Activated naive CD4-positive, alpha-beta T cell (primary cell): ENCODE results near the gene CLEC16A.

Experiments used
- DNase-seq, 4 experiments: peaks; one replicate each; lab custom pipeline; 2025; lab: John Stamatoyannopoulos, UW

Gene CLEC16A, protein sequence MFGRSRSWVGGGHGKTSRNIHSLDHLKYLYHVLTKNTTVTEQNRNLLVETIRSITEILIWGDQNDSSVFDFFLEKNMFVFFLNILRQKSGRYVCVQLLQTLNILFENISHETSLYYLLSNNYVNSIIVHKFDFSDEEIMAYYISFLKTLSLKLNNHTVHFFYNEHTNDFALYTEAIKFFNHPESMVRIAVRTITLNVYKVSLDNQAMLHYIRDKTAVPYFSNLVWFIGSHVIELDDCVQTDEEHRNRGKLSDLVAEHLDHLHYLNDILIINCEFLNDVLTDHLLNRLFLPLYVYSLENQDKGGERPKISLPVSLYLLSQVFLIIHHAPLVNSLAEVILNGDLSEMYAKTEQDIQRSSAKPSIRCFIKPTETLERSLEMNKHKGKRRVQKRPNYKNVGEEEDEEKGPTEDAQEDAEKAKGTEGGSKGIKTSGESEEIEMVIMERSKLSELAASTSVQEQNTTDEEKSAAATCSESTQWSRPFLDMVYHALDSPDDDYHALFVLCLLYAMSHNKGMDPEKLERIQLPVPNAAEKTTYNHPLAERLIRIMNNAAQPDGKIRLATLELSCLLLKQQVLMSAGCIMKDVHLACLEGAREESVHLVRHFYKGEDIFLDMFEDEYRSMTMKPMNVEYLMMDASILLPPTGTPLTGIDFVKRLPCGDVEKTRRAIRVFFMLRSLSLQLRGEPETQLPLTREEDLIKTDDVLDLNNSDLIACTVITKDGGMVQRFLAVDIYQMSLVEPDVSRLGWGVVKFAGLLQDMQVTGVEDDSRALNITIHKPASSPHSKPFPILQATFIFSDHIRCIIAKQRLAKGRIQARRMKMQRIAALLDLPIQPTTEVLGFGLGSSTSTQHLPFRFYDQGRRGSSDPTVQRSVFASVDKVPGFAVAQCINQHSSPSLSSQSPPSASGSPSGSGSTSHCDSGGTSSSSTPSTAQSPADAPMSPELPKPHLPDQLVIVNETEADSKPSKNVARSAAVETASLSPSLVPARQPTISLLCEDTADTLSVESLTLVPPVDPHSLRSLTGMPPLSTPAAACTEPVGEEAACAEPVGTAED

DNA sequence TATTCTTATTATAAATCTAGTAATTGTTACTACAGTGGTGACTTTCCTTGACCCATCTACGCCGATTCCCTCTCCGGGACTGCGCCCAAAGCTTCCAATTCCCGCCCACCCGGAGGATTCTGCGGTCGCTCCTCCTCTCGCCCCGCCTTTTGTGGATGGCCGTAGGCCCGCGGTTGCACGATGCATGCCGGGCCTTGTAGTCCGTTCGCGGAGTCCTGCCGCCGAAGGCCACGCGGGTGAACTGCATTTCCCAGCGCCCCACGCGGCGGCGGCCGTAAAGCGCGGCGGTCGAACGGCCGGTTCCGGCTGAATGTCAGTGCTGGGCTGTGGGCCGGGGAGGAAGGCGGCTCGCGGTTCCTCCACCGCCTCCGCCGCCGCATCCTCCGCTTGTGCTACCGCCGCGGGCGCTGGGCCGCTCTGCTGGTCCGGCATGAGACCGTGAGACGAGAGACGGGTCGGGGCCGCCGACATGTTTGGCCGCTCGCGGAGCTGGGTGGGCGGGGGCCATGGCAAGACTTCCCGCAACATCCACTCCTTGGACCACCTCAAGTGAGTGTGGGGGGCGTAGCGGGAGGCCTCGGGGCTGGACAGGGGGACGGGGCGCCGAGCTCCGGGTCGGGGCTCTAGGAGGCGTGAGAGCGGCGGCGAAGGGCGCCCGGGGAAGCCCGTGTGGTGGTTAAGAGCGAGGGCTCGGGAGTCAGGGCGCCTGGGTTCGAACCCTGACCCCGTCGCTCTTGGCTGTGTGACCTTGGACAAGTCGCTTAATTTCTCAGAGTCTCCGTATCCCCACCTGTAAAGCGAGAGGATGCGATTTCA is at the start of gene CLEC16A:
TSS of gene CLEC16A (plus strand) at position 316 of the 816 bp plus-strand sequence. CDS start at position 470, 154 bp downstream.
- DNase-seq, result peak; percentile 83 to 94 (median 89)

DNA sequence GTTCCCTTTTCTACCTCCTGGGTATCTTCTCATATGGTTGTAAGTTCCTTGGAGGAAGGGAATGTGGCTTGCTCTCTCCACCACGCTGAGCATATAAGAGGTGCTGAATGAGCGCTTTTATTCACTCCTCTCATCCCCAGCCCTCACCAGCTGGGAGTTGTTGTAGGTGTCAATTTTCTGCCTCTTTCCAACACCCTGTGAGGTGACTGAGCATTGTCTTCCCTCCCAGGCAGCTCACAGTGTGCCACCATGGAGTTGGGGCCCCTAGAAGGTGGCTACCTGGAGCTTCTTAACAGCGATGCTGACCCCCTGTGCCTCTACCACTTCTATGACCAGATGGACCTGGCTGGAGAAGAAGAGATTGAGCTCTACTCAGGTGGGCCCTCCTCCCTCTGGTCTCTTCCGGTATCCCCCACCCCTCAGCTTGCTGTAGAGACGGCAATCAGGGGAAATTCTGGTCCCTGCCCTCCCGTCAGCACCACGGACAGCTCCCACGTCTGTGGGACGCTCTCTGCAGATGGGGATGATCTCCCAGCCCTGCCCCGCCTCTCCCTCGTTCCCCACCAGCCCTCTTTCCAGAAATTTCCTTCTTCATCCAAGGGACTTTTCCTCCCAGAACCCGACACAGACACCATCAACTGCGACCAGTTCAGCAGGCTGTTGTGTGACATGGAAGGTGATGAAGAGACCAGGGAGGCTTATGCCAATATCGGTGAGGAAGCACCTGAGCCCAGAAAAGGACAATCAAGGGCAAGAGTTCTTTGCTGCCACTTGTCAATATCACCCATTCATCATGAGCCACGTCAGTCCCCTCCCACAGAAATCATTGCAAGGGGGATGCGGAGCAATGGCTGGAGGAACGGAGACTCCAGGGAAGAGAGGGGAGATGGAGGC is 49.1 kb upstream of the CLEC16A start:
- no peak for DNase-seq

DNA sequence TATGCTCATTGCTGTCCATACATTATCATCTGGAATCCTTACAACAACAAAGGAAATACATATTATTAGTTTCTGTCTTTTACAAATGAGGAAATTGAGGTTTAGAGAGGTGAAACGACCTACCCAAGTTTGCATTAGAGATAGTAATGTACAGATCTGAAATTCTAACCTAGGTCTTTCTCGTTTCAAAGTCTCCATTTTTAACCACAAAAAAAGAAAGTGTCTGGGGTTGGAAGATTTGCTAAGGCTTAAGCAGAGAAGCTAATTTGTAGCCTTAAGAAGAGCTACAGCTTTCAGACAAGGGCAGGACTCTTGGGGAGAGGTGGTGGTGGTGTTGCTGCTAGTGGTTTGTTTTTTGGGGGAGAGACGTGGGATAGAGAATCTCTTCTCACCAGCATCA is 48.2 kb upstream of the CLEC16A start:
- no peak for DNase-seq

DNA sequence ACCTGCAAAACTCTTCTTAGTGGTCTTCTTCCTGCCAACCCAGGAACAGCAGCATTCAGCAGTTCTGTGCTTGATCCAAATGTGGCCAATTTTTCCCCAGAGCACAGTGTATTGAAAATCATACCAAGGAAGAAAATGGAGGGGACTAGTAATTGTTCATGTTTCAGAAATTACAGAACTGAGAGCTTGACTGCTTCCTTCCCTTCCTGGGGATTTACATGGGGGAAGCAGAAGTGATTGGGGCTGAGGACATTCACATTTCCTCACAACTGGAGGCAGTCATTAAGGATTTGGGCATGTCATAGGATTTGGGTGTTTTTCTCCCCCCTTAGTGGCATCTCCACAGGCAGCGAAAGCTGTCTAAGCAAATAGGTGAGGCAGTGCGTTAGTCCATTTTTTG is 47.6 kb upstream of the CLEC16A start:
- DNase-seq, result no peak

DNA sequence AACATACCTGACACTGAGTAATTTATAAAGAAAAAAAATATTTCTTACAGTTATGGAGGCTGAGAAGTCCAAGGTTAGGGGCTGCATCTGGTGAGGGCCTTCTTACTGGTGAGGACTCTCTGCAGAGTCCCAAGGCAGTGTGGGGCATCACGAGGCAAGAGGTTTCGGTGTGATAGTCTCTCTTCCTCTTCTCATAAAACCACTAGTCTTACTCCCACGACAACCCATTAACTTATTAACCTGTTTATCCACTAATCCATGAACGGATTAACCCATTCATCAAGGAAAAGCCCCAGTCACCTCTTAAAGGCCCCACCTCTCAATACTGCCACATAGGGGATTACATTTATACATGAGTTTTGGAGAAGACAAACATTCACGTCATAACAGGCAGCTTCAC is 47.2 kb upstream of the CLEC16A start:
- no peak for DNase-seq

DNA sequence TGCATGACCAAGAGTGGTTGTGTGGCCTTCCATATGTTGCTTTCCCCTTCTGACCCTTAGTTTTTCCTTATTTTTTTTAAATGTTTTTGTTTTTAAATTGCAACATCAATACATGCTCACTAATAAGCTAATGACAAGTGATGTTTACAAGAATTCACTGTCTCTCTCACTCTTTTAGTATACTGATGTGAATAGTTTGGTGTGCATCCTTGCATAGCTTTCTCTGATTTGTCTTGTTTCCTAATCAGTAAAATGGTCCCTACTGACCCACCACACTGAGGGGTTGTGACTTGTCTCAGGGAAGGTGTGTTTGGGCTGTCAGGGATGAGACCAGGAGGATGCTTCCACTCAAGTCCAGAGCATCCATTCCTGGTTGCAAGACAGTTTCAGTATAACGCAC is 41.4 kb upstream of the CLEC16A start:
- DNase-seq, result no peak

DNA sequence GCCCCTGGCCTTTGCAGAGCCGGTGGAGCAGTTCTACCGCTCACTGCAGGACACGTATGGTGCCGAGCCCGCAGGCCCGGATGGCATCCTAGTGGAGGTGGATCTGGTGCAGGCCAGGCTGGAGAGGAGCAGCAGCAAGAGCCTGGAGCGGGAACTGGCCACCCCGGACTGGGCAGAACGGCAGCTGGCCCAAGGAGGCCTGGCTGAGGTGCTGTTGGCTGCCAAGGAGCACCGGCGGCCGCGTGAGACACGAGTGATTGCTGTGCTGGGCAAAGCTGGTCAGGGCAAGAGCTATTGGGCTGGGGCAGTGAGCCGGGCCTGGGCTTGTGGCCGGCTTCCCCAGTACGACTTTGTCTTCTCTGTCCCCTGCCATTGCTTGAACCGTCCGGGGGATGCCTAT is 37.9 kb upstream of the CLEC16A start:
- no peak for DNase-seq

DNA sequence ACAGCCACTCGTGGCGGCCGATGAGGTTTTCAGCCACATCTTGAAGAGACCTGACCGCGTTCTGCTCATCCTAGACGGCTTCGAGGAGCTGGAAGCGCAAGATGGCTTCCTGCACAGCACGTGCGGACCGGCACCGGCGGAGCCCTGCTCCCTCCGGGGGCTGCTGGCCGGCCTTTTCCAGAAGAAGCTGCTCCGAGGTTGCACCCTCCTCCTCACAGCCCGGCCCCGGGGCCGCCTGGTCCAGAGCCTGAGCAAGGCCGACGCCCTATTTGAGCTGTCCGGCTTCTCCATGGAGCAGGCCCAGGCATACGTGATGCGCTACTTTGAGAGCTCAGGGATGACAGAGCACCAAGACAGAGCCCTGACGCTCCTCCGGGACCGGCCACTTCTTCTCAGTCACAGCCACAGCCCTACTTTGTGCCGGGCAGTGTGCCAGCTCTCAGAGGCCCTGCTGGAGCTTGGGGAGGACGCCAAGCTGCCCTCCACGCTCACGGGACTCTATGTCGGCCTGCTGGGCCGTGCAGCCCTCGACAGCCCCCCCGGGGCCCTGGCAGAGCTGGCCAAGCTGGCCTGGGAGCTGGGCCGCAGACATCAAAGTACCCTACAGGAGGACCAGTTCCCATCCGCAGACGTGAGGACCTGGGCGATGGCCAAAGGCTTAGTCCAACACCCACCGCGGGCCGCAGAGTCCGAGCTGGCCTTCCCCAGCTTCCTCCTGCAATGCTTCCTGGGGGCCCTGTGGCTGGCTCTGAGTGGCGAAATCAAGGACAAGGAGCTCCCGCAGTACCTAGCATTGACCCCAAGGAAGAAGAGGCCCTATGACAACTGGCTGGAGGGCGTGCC is 37.2 kb upstream of the CLEC16A start:
- no peak for DNase-seq

DNA sequence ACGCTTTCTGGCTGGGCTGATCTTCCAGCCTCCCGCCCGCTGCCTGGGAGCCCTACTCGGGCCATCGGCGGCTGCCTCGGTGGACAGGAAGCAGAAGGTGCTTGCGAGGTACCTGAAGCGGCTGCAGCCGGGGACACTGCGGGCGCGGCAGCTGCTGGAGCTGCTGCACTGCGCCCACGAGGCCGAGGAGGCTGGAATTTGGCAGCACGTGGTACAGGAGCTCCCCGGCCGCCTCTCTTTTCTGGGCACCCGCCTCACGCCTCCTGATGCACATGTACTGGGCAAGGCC is 36.7 kb upstream of the CLEC16A start:
- DNase-seq, result no peak

DNA sequence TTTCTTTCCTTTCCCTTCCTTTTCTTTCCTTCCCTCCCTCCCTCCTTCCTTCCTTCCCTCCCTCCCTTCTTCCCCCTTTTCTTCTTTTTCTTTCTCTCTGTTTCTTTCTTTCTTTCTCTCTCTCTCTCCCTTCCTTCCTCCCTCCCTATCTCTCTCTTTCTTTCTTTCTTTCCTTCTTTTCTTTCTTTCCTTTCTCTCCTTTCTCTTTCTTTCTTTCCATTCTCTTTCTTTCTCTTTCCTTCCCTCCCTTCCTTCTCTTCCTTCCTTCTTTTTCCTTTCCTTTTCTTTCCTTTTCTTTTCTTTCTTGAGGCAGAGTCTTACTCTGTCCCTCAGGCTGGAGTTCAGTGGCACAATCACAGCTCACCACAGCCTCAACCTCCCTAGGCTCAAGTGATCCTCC is 33.1 kb upstream of the CLEC16A start:
- no peak for DNase-seq

DNA sequence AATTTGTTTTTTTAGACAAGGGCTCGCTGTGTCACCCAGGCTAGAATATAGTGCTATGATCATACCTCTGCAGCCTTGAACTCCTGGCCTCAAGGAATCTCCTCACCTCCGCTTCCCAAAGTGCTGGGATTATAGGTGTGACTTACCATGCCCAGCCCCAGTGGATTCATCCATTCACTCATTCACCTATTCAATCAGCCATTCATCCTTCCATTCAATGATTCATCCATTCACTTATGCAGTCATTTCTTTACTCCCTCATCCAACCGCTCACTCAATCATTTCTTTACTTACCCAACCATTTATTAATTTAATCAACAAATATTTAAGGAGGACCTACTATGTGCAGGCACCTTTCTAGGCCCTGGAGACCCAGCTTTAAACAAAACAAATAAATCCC is 27.8 kb upstream of the CLEC16A start:
- DNase-seq, result no peak

DNA sequence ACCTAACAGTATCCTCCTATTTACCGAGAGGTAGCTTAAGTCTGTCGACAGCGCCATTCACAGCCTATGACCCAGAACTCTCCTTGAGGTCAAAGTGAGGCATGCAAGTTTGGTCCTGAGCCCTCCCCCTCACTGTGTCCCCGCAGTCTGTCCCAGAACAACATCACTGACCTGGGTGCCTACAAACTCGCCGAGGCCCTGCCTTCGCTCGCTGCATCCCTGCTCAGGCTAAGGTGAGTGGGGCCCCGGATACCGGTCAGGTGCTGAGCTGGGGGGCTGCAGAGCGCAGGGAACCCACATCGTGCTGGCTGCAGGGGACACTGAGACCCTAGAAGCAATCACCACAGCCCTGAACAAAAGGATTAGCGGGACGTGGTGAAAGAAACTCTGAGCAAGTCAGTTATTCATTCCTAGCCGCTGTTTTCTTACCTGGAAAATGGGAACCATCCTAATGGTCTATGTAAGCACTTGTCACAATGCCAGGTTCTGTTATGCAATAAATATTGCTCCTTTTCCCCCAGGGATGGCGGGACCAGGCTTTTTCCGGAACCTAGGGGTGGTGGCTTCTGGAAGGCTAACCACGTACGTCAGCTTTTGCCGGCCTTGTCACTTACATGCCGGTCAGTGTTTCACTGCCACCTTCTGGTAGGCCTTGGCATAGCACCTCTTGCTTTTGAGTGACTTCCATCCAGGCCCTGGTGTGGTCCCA is 25.9 kb upstream of the CLEC16A start:
- peak; percentile 29 to 65 (median 53) for DNase-seq

DNA sequence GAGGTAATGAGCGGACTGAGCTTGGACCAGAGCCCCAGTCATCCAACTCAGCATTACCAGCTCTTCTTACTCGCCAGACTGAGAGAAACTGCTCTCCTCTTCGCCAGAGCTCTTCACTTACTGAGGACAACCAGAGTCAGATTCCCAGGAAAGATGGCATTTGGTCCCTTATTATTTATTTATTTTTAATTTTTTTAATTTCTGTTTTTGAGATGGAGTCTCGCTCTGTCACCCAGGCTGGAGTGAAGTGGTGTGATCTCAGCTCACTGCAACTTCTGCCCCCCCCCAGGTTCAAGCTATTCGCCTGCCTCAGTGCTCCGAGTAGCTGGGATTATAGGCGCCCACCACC is 25.4 kb upstream of the CLEC16A start:
- no peak for DNase-seq

DNA sequence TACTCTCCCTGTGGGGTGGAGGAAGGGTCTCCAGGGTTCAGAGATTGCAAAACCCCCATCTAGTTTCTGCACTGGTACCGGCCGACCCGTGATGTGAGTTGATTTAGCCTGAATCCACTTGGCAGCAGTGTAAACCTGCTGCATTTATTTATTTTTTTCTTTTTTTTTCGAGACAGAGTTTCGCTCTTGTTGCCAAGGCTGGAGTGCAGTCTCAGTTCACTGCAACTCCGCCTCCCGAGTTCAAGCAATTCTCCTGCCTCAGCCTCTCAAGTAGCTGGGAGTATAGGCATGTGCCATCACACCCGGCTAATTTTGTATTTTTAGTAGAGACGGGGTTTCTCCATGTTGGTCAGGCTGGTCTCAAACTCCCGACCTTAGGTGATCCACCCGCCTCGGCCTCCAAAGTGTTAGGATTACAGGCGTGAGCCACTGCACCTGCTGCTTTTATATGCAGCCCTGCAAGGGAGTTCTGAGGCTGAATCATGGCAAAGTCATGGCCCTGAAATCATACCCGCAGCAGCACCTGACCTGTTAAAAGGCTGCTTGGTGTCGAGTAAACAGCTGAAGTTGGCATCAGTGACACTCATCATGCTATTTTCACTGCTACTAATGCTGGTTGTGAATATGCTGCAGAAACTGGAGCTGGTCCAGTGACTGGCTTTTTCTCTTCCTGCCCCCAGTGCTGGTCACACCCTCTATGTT is 23.5 kb upstream of the CLEC16A start:
- DNase-seq, result no peak

DNA sequence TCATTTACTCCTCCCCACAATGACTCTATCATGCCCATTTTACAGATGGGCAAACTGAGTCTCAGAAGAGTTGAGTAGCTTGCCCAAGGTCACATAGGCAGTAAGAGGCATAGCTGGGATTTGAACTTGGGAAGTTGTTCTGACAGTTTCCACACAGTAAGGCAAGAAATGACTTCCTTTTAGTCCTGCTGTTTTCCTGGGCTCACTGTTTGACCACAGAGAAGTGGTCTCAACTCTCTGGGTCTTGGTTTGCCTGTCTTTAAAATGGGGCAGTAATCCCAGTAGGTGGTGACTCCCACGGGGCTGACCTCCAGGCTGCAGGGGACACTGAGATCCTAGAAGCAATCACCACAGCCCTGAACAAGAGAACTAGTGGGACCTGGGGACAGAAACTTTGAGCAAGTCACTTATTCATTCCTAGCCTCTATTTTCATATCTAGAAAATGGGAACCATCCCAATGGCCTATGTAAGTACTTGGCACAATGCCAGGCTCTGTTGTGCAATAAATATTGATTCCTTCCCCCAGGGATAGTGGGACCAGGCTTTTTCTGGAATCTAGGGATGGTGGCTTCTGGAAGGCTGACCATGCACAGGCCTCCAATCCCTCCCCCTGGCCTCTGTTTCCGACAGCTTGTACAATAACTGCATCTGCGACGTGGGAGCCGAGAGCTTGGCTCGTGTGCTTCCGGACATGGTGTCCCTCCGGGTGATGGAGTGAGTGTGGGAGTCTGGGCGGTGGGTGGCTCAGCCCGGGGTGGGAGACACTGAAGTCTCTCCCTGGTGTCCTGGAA is 22.6 kb upstream of the CLEC16A start:
- DNase-seq, result no peak

DNA sequence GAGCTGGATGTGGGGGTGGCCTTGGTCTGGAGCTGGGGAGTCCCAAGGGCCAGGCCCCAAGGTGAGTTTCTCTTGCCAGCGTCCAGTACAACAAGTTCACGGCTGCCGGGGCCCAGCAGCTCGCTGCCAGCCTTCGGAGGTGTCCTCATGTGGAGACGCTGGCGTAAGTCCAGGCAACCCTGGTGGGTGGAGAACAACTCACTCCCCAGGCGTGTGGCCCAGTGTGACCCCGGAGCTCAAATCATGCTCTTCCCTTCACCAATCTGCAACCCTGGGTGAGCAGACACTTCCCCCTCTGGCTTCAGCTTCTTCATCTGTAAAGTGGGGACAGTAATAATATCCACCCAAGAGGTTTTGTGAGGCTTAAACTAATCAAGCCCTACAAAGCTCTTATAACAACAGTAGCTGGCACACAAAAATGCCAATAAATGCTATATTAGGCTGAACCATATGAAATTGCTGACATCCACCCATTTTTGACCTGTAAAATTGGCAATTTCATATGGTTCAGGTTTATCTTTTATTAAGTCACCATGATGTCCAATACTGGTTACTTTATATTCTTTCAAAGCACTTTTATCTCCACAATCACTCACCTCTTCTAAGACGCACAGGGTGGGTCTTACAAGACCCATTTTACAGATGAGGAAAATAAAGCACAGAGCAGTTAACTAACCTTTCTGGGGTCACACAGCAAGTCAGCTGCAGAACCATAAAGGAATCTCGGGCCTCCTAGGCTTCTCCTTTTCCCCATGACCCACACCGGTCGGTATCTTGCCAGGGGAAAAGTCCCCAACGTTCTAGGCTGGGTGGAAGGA is 21.8 kb upstream of the CLEC16A start:
- DNase-seq, result no peak

DNA sequence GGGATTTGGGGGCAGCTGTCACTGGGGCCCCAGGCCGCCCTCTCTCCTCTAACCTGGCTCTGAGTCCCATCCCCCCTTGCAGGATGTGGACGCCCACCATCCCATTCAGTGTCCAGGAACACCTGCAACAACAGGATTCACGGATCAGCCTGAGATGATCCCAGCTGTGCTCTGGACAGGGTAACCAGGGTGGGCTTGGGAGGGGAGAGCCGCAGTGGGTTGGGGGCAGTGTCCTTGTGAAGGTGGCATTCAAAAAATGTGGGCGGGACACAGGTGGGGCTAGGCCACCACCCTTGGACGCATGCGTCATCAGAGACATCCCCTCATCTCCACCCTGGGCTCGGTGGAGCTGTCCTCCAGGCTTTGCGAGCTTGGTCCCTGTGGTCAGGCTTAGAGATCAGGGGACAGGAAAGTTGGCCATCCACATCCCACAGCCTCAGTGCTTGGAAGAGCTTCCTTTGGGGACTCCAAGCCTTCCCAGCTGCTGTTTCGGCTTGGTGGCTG is 21.2 kb upstream of the CLEC16A start:
- no peak for DNase-seq
